ENCODE measurements around the gene GNG7.

- TF ChIP-seq FOXM1 (IDR thresholded peaks at IDR 0.05; ENCODE audit: low read depth) (no peak), EP300 (IDR thresholded peaks at IDR 0.05; ENCODE audit: borderline replicate concordance in 1 of 2, low read depth in 1 of 2, low read length in 1 of 2) (no peak), CTCF (IDR thresholded peaks at IDR 0.05) (no peak), NFIC (IDR thresholded peaks at IDR 0.05; ENCODE audit: borderline replicate concordance) (no peak), JUND (IDR thresholded peaks at IDR 0.05) (no peak), USF2 (IDR thresholded peaks at IDR 0.05; ENCODE audit: borderline replicate concordance, low read depth, low read length) (no peak), YY1 (IDR thresholded peaks at IDR 0.05; ENCODE audit: low read depth) (no peak), FOXJ3 (CRISPR knock-in tag; IDR thresholded peaks at IDR 0.05) (no peak), POLR2AphosphoS5 (IDR thresholded peaks at IDR 0.05; ENCODE audit: low read depth, low read length) (no peak), TCF12 (IDR thresholded peaks at IDR 0.05) (no peak)
These were observed 160.0 kb downstream of the GNG7 start for GRCh38 chr19:2542341-2543069.
